GM12878 (cell line): Measurements from ENCODE around the gene LRRK1. TPM values are rescaled to one million over a fixed set of nuclear protein-coding genes. Genes with fewer than 3 reads are reported as not detected.
A peak's percentile ranks its signal among the peaks of the same experiment; 100 is the strongest.

ENCODE experiments used
- ATAC-seq: fragments of 200-7000 bp; cut with Tn5 transposase; 3 replicates; pipeline ENCODE4 v1.9.1; 2020; ENCODE audit warnings: mild to moderate bottlenecking, moderate library complexity
- BruUV-seq: library from RNA; stranded (reverse); fragments of 400-500 nt; replicated peaks from 2 replicates; lab custom pipeline; 2021; lab: Mats Ljungman, UMichigan
- CTCF ChIA-PET: fragments of 300-600 bp; sonication (Branson Sonifier 250); formaldehyde crosslinking; extraction: SDS; loops from one replicate; lab custom pipeline; 2021; ENCODE audit warnings: inconsistent platforms; lab: Yijun Ruan, JAX
- POLR2A ChIA-PET: fragments of 350-600 bp; formaldehyde crosslinking; extraction: SDS; loops from one replicate; lab custom pipeline; 2021; ENCODE audit warnings: inconsistent platforms; lab: Charles Lee
- RAD21 ChIA-PET: fragments of 300-600 bp; sonication (Branson Sonifier 250); formaldehyde crosslinking; loops from one replicate; lab custom pipeline; 2023; ENCODE audit warnings: antibody characterized with exemption; ENCODE audit not compliant: unreplicated experiment; lab: Charles Lee
- SMC1A ChIA-PET: fragments of 300-600 bp; sonication (Branson Sonifier 250); formaldehyde crosslinking; loops from one replicate; lab custom pipeline; 2023; ENCODE audit not compliant: unreplicated experiment, uncharacterized antibody; lab: Charles Lee
- DNase-seq: peaks from one replicate; pipeline ENCODE4 v3.0.0-alpha.2; 2011; ENCODE audit warnings: low read depth, low spot score
- FAIRE-seq: peaks from 3 replicates; lab custom pipeline; 2011; peaks lifted over from hg19 to GRCh38; lab: Jason Lieb, UNC
- H2AFZ ChIP-seq: 2 replicates; pipeline ENCODE4 v1.6.0; 2011; ENCODE audit warnings: low read depth, low read length, control low read depth; ENCODE audit not compliant: control insufficient read depth
- H3K27ac ChIP-seq: 2 replicates; pipeline ENCODE4 v1.5.1; 2011; ENCODE audit warnings: control low read depth; ENCODE audit not compliant: control insufficient read depth, insufficient read depth
- H3K27me3 ChIP-seq, 2 experiments: replicated peaks in 1 of 2; 2 replicates each; pipeline versions ENCODE4 v1.6.0 to v1.6.1; 2011; ENCODE audit warnings: low read length in 1 of 2; ENCODE audit not compliant: control insufficient read depth in 2 of 2, insufficient read depth in 2 of 2
- H3K36me3 ChIP-seq, 2 experiments: 2 replicates each; pipeline ENCODE4 v1.5.1; 2011; ENCODE audit warnings: low read length in 1 of 2; ENCODE audit not compliant: control insufficient read depth in 2 of 2, insufficient read depth in 2 of 2
- H3K4me1 ChIP-seq: 2 replicates; pipeline ENCODE4 v1.6.1; 2011; ENCODE audit warnings: mild to moderate bottlenecking, low read length, moderate library complexity, mixed read lengths; ENCODE audit not compliant: control insufficient read depth, insufficient read depth
- H3K4me2 ChIP-seq: 2 replicates; pipeline ENCODE4 v1.6.0; 2011; ENCODE audit warnings: control low read depth; ENCODE audit not compliant: control insufficient read depth, insufficient read depth
- H3K4me3 ChIP-seq: fragments of 200-600 bp; sonication (generic); 2 replicates; pipeline ENCODE4 v1.5.1; 2016
- H3K79me2 ChIP-seq: 2 replicates; pipeline ENCODE4 v1.6.0; 2011; ENCODE audit warnings: low read length; ENCODE audit not compliant: control insufficient read depth, insufficient read depth
- H3K9ac ChIP-seq: 2 replicates; pipeline ENCODE4 v1.8.0; 2011; ENCODE audit warnings: low read length, control low read depth, mixed read lengths; ENCODE audit not compliant: control insufficient read depth, insufficient read depth
- H3K9me3 ChIP-seq: replicated peaks from 3 replicates; pipeline ENCODE4 v1.5.1; 2011; ENCODE audit warnings: mild to moderate bottlenecking, low read length; ENCODE audit not compliant: control insufficient read depth, insufficient read depth
- H4K20me1 ChIP-seq: 2 replicates; pipeline ENCODE4 v1.6.0; 2011; ENCODE audit not compliant: control insufficient read depth, insufficient read depth
- ATF7 ChIP-seq: fragments of 450-650 bp; IDR thresholded peaks from 2 replicates; pipeline ENCODE4 v1.6.1; 2016; ENCODE audit warnings: low read depth, mild to moderate bottlenecking
- BCL3 ChIP-seq: IDR thresholded peaks from 2 replicates; pipeline ENCODE4 v1.6.1; 2011; ENCODE audit warnings: borderline replicate concordance, low read depth, mild to moderate bottlenecking, moderate library complexity, low read length; ENCODE audit not compliant: insufficient read depth, poor library complexity, severe bottlenecking
- EED ChIP-seq: sonication (generic); IDR thresholded peaks from 2 replicates; pipeline ENCODE4 v1.6.1; 2016; ENCODE audit warnings: antibody characterized with exemption, low read depth
- EGR1 ChIP-seq, 2 experiments: IDR thresholded peaks; 1 replicate in 1 of 2; 2 replicates in 1 of 2; pipeline ENCODE4 v1.6.1; 2011 to 2012; ENCODE audit warnings: low read depth in 2 of 2, low read length in 2 of 2, borderline replicate concordance in 1 of 2, mild to moderate bottlenecking in 1 of 2, moderate library complexity in 1 of 2
- IKZF1 ChIP-seq: fragments of 450-650 bp; conservative IDR thresholded peaks from 2 replicates; pipeline ENCODE4 v1.6.1; 2017; ENCODE audit warnings: antibody characterized with exemption, mild to moderate bottlenecking
- IKZF2 ChIP-seq, 2 experiments: fragments of 450-650 bp; IDR thresholded peaks; 2 replicates each; pipeline ENCODE4 v1.6.1; 2017; ENCODE audit warnings: mild to moderate bottlenecking in 2 of 2, moderate library complexity in 2 of 2
- MXI1 ChIP-seq: fragments of 150-350 bp; IDR thresholded peaks from 2 replicates; pipeline ENCODE4 v1.6.1; 2011; ENCODE audit warnings: low read depth, mild to moderate bottlenecking, inconsistent platforms, low read length, improper control_type of control experiment
- NFIC ChIP-seq: IDR thresholded peaks from 2 replicates; pipeline ENCODE4 v1.6.1; 2012; ENCODE audit warnings: low read depth, mild to moderate bottlenecking, inconsistent platforms, low read length, moderate library complexity
- NR2C1 ChIP-seq: fragments of 450-650 bp; IDR thresholded peaks from 2 replicates; pipeline ENCODE4 v1.6.1; 2017; ENCODE audit warnings: antibody characterized with exemption, mild to moderate bottlenecking, moderate library complexity
- NR2F1 ChIP-seq: fragments of 450-650 bp; conservative IDR thresholded peaks from 2 replicates; pipeline ENCODE4 v1.6.1; 2017; ENCODE audit warnings: mild to moderate bottlenecking
- POLR2A ChIP-seq: IDR thresholded peaks from 2 replicates; pipeline ENCODE4 v1.6.1; 2011; ENCODE audit warnings: low read depth, mild to moderate bottlenecking, low read length
- RAD21 ChIP-seq: IDR thresholded peaks from 2 replicates; pipeline ENCODE4 v1.6.1; 2011; ENCODE audit warnings: mild to moderate bottlenecking, low read depth, low read length, moderate library complexity; ENCODE audit not compliant: insufficient read depth
- RUNX3 ChIP-seq: IDR thresholded peaks from 2 replicates; pipeline ENCODE4 v1.6.1; 2012; ENCODE audit warnings: low read length, inconsistent platforms
- WGBS: methylation state at CpG from one replicate; pipeline ENCODE4 v1.1.6; 2016; ENCODE audit warnings: low lambda C conversion rate; ENCODE audit not compliant: insufficient replicate concordance, insufficient coverage; ENCODE audit errors: missing lambda C conversion rate; 5-methylcytosine and 5-hydroxymethylcytosine counted together
- in situ Hi-C: fragments of 300-500 bp; cut with MboI; formaldehyde crosslinking; loops from 9 replicates; pipeline ENCODE4 v1.14.3; 2018; ENCODE audit warnings: mixed read lengths
- intact Hi-C: fragments of 100-400 bp; cut with micrococcal nuclease; formaldehyde crosslinking; loops from one replicate; pipeline ENCODE4 v1.14.2; 2022; ENCODE audit not compliant: unreplicated experiment
- polyA plus RNA-seq, 11 experiments: library from polyadenylated mRNA; depleted of rRNA in 4 of 11; unstranded in 6 of 11; stranded (reverse) in 5 of 11; fragments of >200 nt; fragmentation: Nextera tagmentation in 4 of 11; fragmentation: Illumina TruSeq in 1 of 11; extraction: Ambion mirVana in 4 of 11; extraction: Trizol in 1 of 11; gene quantifications; 1 replicate in 1 of 11; 2 replicates in 10 of 11; pipeline versions ENCODE4 v1.2.1 to v1.2.3, GENCODE V29; 2011 to 2016; ENCODE audit warnings: inconsistent platforms in 2 of 11, missing spikeins in 2 of 11, low read depth in 1 of 11
- total RNA-seq, 4 experiments: library from RNA; depleted of rRNA in 3 of 4; stranded (reverse); fragments of >200 nt in 3 of 4; fragmentation: Illumina TruSeq in 1 of 4; extraction: Trizol in 1 of 4; gene quantifications; 2 replicates each; pipeline versions ENCODE4 v1.2.1 to v1.2.3, GENCODE V29; 2013 to 2021
- TF ChIP-seq, protein P1 (sequence below): fragments of 450-650 bp; IDR thresholded peaks from 2 replicates; pipeline ENCODE4 v1.6.1; 2016; ENCODE audit warnings: mild to moderate bottlenecking
- TF ChIP-seq, protein P2 (sequence below): IDR thresholded peaks from 2 replicates; pipeline ENCODE4 v1.6.1; 2011; ENCODE audit warnings: mild to moderate bottlenecking, low read depth, low read length, moderate library complexity; ENCODE audit not compliant: insufficient replicate concordance
- TF ChIP-seq, protein P3 (sequence below): fragments of 450-650 bp; IDR thresholded peaks from 2 replicates; pipeline ENCODE4 v1.6.1; 2017; ENCODE audit warnings: low read depth, mild to moderate bottlenecking, moderate library complexity

Gene LRRK1
- total and polyA plus RNA-seq, 10 of the 15 experiments (the other 5 are each of a cell fraction or from before 2014, with no cell fraction given) = 2.2 to 58.3 (median 17.9) TPM

- intact Hi-C loops (no loop called here), in situ Hi-C loops (loop anchor here (5.0 kb wide), 1 partner anchor 340 kb away; no protein-coding TSS in a partner anchor)
- ChIA-PET SMC1A (interaction anchor here (1.0 to 11.6 kb wide), 8 partner anchors 21 to 323 kb away, joined by 3 to 316 read pairs (median 8); no protein-coding TSS in a partner anchor), CTCF (interaction anchor here (1.3 to 11.5 kb wide), 5 partner anchors 7 to 93 kb away, joined by 3 to 567 read pairs (median 59); no protein-coding TSS in a partner anchor), RAD21 (interaction anchor here (0.8 to 11.1 kb wide), 11 partner anchors 7 to 336 kb away, joined by 3 to 287 read pairs (median 10); partner anchors contain the start of gene CHSY1), POLR2A (interaction anchor here (1.8 to 7.9 kb wide), 7 partner anchors 12 to 86 kb away, joined by 3 to 97 read pairs (median 17); no protein-coding TSS in a partner anchor)
- TSS peak; percentile 22 for BruUV-seq
- DNase-seq = no peak
- Histone ChIP-seq H3K9me3 (no peaks in the 10 kb centered on the region), H3K27ac (peak overlapping the region; percentile 83), H3K79me2 (peaks cover 78% of the 10 kb centered on the region), H3K36me3 (peaks cover 8 to 11% of the 10 kb centered on the region in 2 experiments; a peak in 3 of 4 replicates), H3K4me1 (peaks cover 40% of the 10 kb centered on the region), H2AFZ (peak overlapping the region; percentile 38; the same call in 1 of the 2 replicates), H3K4me3 (peak overlapping the region; percentile 84), H3K27me3 (no peaks in the 10 kb centered on the region), H4K20me1 (no peaks in the 10 kb centered on the region), H3K9ac (peak overlapping the region; percentile 65), H3K4me2 (peak overlapping the region; percentile 100)
- peak; percentile 19 for ATAC-seq
- no peak for FAIRE-seq
- WGBS = 17% methylated on average over 13 of the region's 13 CpGs
- TF ChIP-seq EGR1 (IDR thresholded peaks at IDR 0.05; ENCODE audit: borderline replicate concordance in 1 of 2, low read depth in 2 of 2, low read length in 2 of 2) (no peak), ATF7 (peak; percentile 70), RUNX3 (no peak; the same call in 1 of the 2 replicates), NR2C1 (no peak), MXI1 (peak; percentile 88), POLR2A (no peak), EED (peak; percentile 30; the same call in 1 of the 2 replicates), IKZF2 (IDR thresholded peaks at IDR 0.05) (0 out of 4 replicates have a peak, but pooled peaks of 1 of the 2 experiments have one; percentile 21), BCL3 (peak; percentile 27), NR2F1 (no peak), IKZF1 (0 out of 2 replicates have a peak, but pooled peaks have one; percentile 28), NFIC (no peak; the same call in 1 of the 2 replicates), RAD21 (no peak)
- TF ChIP-seq, protein P1, sequence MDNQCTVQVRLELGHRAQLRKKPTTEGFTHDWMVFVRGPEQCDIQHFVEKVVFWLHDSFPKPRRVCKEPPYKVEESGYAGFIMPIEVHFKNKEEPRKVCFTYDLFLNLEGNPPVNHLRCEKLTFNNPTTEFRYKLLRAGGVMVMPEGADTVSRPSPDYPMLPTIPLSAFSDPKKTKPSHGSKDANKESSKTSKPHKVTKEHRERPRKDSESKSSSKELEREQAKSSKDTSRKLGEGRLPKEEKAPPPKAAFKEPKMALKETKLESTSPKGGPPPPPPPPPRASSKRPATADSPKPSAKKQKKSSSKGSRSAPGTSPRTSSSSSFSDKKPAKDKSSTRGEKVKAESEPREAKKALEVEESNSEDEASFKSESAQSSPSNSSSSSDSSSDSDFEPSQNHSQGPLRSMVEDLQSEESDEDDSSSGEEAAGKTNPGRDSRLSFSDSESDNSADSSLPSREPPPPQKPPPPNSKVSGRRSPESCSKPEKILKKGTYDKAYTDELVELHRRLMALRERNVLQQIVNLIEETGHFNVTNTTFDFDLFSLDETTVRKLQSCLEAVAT = peak; percentile 43; the same call in 1 of the 2 replicates
- TF ChIP-seq, protein P2, sequence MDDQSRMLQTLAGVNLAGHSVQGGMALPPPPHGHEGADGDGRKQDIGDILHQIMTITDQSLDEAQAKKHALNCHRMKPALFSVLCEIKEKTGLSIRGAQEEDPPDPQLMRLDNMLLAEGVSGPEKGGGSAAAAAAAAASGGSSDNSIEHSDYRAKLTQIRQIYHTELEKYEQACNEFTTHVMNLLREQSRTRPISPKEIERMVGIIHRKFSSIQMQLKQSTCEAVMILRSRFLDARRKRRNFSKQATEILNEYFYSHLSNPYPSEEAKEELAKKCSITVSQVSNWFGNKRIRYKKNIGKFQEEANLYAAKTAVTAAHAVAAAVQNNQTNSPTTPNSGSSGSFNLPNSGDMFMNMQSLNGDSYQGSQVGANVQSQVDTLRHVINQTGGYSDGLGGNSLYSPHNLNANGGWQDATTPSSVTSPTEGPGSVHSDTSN = no peak
- TF ChIP-seq, protein P3, sequence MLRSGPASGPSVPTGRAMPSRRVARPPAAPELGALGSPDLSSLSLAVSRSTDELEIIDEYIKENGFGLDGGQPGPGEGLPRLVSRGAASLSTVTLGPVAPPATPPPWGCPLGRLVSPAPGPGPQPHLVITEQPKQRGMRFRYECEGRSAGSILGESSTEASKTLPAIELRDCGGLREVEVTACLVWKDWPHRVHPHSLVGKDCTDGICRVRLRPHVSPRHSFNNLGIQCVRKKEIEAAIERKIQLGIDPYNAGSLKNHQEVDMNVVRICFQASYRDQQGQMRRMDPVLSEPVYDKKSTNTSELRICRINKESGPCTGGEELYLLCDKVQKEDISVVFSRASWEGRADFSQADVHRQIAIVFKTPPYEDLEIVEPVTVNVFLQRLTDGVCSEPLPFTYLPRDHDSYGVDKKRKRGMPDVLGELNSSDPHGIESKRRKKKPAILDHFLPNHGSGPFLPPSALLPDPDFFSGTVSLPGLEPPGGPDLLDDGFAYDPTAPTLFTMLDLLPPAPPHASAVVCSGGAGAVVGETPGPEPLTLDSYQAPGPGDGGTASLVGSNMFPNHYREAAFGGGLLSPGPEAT = peak; percentile 75
Observed at GRCh38 chr15:100922192-100923040, 3.3 kb downstream of the LRRK1 start.
